NCI-H146 (cell line): ENCODE results near the gene TNFSF12.
"Not testable (repeated sequence)": the region's sequence is repeated elsewhere in the genome, so short reads cannot be mapped to it uniquely, and the experiment has no call there.

Experiments
- DNase-seq: peaks from one replicate; lab custom pipeline; 2025; lab: John Stamatoyannopoulos, UW

The TNFSF12 gene

DNA sequence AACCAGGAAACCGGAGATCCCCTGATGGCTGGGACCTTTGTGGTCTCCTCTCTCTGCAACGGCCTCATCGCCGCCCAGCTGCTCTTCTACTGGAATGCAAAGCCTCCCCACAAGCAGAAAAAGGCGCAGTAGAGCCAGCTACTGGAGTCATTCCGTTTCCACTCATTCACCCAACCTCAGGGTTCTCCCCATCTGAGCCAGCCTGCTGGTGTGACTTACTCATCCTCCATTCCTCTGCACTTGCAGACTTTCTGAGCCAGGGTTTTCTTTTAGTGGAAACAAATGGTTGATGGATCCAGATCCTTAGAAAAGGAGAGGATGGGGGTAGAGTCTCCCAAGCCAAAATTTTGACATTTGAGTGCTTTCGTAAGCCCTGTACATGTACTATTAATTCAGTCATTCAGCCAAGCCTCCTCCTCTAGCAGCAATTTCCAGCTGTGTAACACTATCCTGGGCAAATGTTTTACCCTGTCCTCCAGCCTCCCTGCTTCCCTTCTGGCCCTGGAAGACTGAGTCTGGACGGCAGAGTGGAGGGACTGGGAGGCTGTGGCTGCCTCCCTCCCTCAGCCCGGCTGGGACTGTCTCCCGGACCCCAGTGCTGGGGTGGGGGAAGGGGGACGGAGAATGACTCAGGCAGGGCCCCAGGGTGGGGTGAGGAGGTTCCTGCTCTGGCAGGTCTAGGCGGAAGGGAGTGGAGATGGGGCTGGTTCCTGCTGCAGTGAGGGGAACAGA is 38.7 kb downstream of the TNFSF12 start:
- DNase-seq: no peak

DNA sequence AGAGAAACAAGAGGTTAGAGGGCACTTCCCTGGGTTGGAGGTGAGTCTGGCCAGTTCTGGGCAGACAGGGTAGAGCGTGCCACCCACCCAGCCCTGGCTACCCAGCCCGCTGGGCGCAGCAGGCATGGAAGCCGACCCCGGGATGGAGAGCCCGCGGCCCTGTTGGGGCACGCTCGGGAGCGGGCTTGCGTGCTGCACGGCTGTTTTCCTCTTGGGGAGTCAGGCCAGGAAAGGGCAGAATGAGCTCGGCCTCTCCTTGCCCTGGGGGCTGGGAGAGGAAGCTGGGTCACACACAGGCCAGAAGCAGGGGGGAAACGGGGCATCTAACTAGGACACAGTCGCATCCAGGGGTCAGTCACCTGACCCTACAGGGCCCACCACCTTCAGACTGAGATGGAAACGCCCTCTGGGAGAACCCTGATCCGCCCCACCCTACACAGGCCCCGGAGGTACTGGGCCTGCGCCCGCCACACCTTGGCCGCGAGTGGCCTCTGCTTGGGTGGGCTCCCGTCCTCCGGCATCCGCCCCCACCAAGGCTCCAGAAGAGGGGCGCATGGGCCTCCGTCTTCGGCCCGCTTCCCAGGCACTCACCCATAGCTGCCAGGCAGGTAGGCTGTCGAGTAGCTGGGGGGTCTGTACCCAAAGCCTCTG is 39.8 kb downstream of the TNFSF12 start:
- no peak for DNase-seq

DNA sequence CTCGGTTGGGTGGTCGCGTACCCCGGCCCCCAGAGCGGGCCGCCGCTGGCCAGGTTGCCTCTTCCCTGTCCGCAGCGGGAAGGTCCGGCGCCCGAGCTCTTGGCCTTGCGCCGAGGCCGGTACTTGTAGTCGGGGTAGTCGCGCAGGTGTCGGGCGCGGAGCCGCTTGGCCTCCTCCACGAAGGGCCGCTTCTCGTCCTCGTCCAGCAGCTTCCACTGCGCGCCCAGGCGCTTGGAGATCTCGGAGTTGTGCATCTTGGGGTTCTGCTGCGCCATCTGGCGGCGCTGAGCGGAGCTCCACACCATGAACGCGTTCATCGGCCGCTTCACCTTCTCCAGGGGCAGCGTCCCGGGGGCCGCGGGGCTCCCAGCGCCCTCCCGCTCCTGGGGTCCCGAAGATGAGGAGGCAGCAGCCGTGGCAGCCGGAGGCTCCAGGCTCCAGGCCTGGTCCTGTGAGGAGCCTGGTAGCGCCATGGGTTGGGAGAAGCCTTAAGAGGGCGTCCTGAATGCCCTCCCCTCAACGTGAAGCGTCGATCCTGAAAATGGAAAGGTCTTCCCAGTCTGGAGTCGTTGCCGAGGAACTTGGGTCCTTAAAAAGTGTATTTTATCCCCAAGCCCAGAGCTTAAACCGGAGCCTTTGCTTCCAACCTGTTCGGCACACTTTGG is 40.5 kb downstream of the TNFSF12 start:
- no peak for DNase-seq

DNA sequence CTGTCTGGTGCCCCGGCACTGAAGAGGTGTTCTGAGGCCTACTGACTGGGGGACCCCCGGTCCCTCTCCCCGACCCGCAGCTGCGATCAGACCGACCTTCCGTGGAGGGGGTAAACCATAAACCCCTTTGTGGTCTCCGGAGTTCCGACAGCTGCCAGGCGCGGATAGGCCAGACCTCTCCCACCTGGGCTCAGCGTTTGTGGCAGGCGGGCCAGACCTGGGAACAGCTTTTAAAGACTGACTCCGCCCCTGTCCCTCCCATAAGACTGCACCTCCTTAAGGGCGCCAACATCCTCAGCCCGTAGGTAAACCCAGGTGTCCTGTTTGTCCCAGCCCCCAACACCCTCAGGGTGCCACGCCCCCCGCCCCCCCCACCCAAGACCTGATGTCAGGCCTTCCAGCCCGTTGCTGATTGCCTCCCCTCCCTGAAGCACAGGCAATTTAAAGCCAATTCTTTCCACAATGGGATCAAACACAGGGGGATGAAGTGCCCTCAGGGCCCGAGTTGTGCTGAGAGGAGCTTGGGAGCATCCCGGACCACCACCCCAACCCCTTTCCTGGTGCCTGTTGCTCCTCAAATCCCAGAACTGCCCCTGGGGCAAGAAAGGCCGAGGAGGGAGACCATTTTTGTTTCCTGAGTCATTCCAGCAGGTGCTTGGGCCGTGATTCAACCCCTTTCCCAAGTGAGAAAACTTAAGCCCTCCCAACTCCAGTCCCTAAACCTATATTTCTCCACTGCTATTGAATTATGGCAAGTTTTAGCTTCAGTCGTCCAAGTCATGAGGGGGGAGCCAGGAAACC is 41.2 kb downstream of the TNFSF12 start, which contains the start of gene SOX15:
TSS of gene SOX15 (minus strand) at position 204 of the 801 bp plus-strand sequence. CDS start 418 bp downstream, outside the sequence.
- DNase-seq: peak; percentile 10

DNA sequence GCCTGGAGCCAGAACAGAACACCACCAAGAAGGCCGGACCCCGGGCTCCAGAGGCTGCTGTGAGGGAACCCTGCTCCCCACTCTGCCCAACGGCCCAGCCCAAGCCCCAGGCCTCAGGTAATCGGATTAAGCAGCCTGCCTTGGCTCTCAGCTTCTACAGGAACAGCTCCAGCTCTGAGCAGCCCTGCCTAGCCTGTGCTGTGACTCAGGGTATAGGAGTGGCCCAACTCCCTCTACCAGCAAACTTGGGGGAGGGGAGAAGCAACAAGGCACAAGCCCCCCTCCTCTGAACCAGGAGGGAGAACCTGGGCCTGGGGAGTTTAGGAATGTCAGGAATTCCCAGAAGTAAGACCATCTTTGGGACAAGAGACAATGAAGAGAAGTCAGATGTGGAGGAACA is 41.9 kb downstream of the TNFSF12 start:
- no peak for DNase-seq

DNA sequence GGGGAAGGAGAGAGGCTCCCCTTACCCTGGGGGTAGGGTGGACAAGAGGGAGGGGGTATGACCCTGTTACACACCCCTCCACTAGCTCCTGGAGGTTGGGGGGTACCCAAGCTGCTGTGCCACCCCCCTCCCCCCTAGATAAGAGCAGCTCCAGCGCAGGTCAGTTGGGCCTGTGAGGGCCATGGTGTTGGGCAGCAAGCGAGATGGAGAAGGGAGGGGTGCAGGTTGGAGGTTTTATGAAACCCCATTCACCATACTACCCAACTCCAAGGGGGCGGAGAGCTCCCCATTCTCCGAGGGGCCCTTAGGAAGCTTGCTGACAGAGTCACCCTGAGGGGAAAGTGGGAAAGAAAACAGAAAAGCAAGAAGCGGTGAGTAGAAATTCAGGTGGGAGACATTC is 42.7 kb downstream of the TNFSF12 start:
- DNase-seq: no peak

DNA sequence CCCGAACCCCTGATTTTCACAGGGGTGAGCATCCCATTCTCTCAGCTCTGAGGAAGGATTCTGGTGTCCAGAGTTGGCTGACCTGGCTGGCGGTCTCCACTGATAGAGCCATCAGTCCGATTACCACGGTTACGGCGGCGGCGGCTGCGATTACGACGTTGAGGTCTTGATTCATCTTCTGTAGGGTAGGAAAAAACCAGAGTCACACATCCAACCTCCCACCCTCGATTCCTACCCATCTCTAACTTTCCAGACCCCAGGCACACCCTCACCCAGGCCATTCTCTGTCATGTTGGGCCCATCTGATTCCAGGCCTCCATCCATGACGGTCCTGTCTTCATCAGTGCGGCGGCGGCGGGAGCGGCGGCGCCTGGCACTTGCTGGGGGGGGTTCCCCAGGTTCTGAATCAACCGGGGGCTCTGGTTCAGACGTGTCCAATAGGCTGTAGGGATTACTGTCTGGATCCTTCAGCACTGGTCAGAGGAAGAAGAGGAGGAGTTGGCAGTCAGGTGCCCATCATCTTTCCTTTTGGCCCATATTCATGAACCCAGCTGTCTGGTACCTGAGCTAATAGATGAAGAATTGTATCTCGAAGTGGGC is 43.7 kb downstream of the TNFSF12 start:
- no peak for DNase-seq

DNA sequence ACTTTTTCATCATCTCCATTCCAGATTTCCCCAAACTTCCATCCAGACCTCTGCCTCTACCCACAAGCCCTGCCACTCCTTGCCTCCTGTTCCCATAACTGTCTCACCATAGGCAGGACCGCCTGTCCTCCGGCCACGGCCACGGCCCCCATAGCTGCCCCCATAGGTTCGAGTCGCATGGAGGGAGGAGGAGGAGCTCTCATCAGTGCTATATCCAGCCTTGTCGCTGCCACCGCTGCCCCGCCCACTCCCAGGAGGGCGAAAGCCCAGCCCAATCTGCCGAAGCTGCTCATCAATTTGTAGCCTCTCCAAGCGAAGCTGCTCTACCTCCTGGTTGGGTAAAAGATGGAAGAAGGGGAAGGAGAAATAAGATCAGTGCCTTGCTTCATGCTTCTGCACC is 44.4 kb downstream of the TNFSF12 start:
- no peak for DNase-seq

DNA sequence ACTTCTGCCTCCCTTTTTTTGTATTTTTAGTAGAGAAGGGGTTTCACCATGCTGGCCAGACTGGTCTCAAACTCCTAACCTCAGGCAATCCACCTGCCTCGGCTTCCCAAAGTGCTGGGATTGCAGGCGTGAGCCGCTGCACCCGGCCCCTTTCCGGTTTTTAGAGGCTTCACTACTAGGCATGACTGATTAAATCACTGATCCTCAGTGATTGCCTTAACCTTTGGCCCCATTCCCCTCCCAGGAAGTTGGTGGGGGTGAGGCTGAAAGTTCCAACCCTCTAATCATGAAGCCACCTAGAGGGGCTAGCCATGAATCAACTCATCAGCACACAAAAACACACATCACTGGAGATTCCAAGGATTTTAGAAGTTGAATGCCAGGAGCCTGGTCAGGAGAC is 48.7 kb downstream of the TNFSF12 start:
- DNase-seq: not testable (repeated sequence)

DNA sequence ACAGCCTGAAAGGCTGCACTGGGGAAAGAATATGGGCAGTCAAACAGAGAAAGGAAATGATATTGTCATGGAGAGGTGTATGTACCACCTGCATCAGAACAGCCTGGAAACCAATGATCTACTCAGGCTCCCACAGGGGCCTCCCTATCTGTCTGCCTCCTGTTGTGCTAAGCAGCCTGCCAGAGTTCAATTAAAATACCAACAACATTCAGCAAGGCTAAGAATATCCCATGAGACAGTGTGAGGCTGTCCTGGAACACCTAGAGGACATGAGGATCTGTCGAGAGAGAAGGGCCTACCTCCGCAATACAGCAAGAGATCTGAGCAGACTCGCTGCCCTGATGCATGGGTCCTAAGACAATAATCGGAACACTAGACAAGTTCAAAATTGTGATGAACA is 57.4 kb downstream of the TNFSF12 start:
- no peak for DNase-seq
